Dermis microvascular lymphatic vessel endothelial cell (primary cell): Measurements from ENCODE around the gene SLC24A3. TPM values are rescaled to one million over a fixed set of nuclear protein-coding genes. Genes with fewer than 3 reads are reported as not detected.
A peak's percentile ranks its signal among the peaks of the same experiment; 100 is the strongest.
"Not testable (repeated sequence)": the region's sequence is repeated elsewhere in the genome, so short reads cannot be mapped to it uniquely, and the experiment has no call there.

ENCODE experiments used
- DNase-seq, 2 donors: peaks; one replicate each; pipeline versions ENCODE4 v3.0.0 to v3.0.0-alpha.2; 2010; ENCODE audit warnings: low read depth in 2 of 2
- total RNA-seq: library from RNA; depleted of rRNA; stranded (reverse); fragments of >200 nt; gene quantifications from 2 replicates; pipeline ENCODE4 v1.2.1, GENCODE V29; 2014

SLC24A3 gene
- total RNA-seq, 1 donor from 2014 or later = under 0.01 TPM

GRCh38 chr20:19662637-19662995 lies 450.2 kb downstream of the SLC24A3 start:
- DNase-seq = no peak

- DNase-seq = no peak
Observed at GRCh38 chr20:19668418-19668817, 456.0 kb downstream of the SLC24A3 start.

DNA sequence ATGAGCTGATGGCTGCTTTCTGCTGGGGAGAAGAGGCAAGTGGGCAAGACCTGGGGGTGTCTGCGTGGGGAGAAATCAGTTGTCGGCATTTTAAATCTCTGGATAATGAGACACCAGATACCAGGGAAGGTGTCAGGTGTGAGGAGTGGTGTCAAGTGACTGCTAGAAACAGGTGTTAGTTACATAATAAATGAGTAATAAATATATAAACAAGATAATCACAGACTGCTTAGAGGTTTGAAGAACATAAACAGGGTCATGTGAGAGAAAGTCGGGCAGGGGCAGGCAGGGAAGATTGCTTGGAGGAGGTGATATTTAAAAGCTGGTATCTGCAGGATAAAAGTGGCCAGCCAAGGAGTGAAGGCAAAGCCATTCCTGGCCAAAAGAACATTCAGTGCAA lies 458.4 kb downstream of the SLC24A3 start:
- no peak for DNase-seq

DNA sequence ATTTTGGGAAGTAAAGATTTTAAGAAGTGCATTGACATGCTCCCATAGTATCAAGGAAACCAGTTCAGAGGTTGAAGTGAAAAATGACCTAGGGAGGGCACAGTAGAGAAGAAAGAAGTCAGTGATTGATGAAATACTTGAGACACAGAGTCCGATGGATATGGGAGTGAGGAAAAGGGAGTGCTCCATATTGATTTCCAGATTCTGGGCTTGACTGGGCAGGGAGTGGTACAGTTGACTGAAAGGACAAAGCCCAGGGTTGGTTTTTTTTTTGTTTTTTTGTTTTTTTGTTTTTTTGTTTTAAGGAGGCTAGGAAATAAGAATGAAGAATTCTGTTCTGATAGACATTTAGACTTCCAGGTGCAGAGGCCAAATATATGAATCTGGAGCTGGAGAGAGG lies 458.9 kb downstream of the SLC24A3 start:
- no peak for DNase-seq

DNA sequence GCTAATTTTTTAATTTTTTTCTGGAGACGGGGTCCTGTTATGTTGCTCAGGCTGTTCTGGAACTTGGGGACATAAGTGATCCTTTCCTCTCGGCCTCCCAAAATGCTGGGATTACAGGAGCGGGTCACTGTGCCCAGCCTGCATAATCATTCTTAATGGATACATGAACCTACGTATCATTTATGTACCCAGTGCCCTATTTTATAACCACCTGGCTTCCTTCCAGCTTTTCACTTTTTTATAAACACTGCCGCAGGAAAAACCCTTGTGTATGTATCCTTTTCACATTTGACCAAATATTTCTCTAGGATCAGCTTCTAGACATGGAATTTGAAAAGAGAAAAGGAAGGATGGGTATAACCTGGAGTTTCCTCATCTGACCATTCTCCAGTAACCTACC lies 460.1 kb downstream of the SLC24A3 start:
- DNase-seq = peak in 1 of 2 donors; percentile 24

GRCh38 chr20:19673575-19673974 lies 461.1 kb downstream of the SLC24A3 start:
- DNase-seq = peak in 1 of 2 donors; percentile 16

DNA sequence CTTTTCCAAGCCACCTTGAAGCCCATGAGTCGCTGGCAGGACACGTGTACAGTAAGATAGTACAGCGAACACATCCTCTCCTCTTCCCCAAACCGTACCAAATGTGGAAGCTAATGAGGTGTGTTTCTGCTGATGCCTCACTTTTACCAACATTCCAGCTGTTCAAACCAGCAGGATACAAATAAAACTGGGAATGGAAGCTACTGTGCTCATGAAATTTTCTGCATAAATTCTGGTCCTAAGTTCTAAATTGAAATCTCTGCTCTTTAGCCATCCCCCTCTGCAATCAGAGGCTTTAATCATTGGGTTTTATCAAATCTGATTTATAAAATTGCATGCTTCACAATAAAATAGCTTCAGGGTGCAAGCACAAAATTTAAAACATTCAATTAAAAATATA lies 463.8 kb downstream of the SLC24A3 start:
- DNase-seq = no peak

- no peak for DNase-seq
Observed at GRCh38 chr20:19677336-19677735, 464.9 kb downstream of the SLC24A3 start.

GRCh38 chr20:19678591-19678990 lies 466.1 kb downstream of the SLC24A3 start:
- DNase-seq = not testable (repeated sequence)

GRCh38 chr20:19679900-19680495 lies 467.6 kb downstream of the SLC24A3 start:
- no peak for DNase-seq

DNA sequence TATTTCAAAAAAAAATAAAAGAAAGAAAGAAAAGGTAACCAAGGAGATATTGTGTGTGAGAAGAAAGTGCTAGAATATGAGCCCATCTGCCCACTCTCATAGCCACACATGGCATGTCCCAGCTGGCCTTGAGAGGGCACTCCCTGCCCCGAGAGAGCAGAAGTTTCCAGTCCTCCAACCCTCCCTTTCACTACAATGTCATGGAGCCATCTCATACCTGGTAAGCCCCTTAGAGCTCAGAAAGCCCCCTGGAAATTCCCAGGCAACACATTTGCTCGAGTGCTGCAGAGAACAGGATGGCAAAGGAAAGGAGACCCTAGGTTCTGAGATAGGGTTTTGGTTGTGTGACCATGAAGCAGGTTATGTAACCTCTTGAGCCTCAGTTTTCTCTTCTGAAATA lies 469.8 kb downstream of the SLC24A3 start:
- DNase-seq = no peak

GRCh38 chr20:19683188-19683587 lies 470.7 kb downstream of the SLC24A3 start:
- DNase-seq = no peak

GRCh38 chr20:19683822-19684221 lies 471.4 kb downstream of the SLC24A3 start:
- no peak for DNase-seq

- DNase-seq = peak; percentile 9 to 66
Observed at GRCh38 chr20:19688031-19688806, 475.8 kb downstream of the SLC24A3 start.

- no peak for DNase-seq
Observed at GRCh38 chr20:19690462-19690861, 478.0 kb downstream of the SLC24A3 start.

GRCh38 chr20:19691125-19691524 lies 478.7 kb downstream of the SLC24A3 start:
- DNase-seq = no peak

GRCh38 chr20:19692100-19692499 lies 479.7 kb downstream of the SLC24A3 start:
- DNase-seq = no peak

DNA sequence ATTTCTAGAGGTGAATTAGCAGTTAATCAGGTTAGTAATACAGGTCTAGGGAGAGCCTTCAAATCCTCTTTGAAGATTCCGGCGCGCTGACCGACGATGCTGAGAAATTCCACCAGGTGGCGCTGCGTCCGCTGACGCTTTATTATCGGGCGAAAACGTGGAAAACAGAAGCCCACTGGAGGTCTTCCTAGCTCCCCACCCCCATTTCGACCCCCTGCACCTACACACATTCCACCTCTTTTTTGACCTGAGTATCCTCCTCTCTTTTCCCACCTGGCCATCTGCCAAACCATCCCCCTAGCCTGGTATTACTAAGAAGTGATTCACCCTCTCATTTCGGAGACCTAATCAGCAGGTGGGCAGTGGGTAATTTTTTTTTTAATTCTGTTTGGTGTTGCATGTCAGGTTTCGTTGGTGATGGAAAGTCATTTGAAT lies 480.3 kb downstream of the SLC24A3 start:
- DNase-seq = peak; percentile 23 to 49

GRCh38 chr20:19693508-19693907 lies 481.1 kb downstream of the SLC24A3 start:
- no peak for DNase-seq

GRCh38 chr20:19695081-19695480 lies 482.6 kb downstream of the SLC24A3 start:
- no peak for DNase-seq

- no peak for DNase-seq
Observed at GRCh38 chr20:19696620-19697019, 484.2 kb downstream of the SLC24A3 start.

GRCh38 chr20:19697415-19697814 lies 485.0 kb downstream of the SLC24A3 start:
- DNase-seq = no peak
